OCI-LY1 (cell line): ENCODE data around the gene CEBPZ.

ENCODE experiments used
- H2AFZ ChIP-seq: fragments of 200-600 bp; sonication (generic), shearing (Covaris generic); 2 replicates; pipeline ENCODE4 v1.6.0; 2014; ENCODE audit warnings: antibody characterized with exemption, mild to moderate bottlenecking, low read length
- H3F3A ChIP-seq: fragments of 200-600 bp; sonication (generic), shearing (Covaris generic); 2 replicates; pipeline ENCODE4 v1.6.0; 2014; ENCODE audit warnings: mild to moderate bottlenecking, antibody characterized with exemption, low read length, moderate library complexity; ENCODE audit not compliant: insufficient read depth
- H3K27ac ChIP-seq: fragments of 200-600 bp; sonication (generic); 2 replicates; pipeline ENCODE4 v1.5.1; 2014; ENCODE audit warnings: low read length, mixed run types, mild to moderate bottlenecking, low read depth; ENCODE audit not compliant: poor library complexity, severe bottlenecking
- H3K27me3 ChIP-seq: fragments of 200-600 bp; sonication (generic); 2 replicates; pipeline ENCODE4 v1.6.0; 2014; ENCODE audit warnings: antibody characterized with exemption, mild to moderate bottlenecking, low read length, moderate library complexity; ENCODE audit not compliant: insufficient read depth
- H3K36me3 ChIP-seq: fragments of 200-600 bp; sonication (generic); 2 replicates; pipeline ENCODE4 v1.6.1; 2014; ENCODE audit warnings: mild to moderate bottlenecking, antibody characterized with exemption, low read length, moderate library complexity, mixed read lengths; ENCODE audit not compliant: insufficient read depth
- H3K4me1 ChIP-seq: fragments of 200-600 bp; sonication (generic); 2 replicates; pipeline ENCODE4 v1.5.1; 2014; ENCODE audit warnings: mild to moderate bottlenecking, low read length, moderate library complexity; ENCODE audit not compliant: insufficient read depth, severe bottlenecking
- H3K4me2 ChIP-seq: fragments of 200-600 bp; sonication (generic), shearing (Covaris generic); 2 replicates; pipeline ENCODE4 v1.6.1; 2014; ENCODE audit warnings: low read length
- H3K4me3 ChIP-seq: fragments of 200-600 bp; sonication (generic); 2 replicates; pipeline ENCODE4 v1.5.1; 2014; ENCODE audit warnings: low read length, low read depth, mild to moderate bottlenecking, mixed read lengths; ENCODE audit not compliant: poor library complexity, severe bottlenecking
- H3K79me2 ChIP-seq: fragments of 200-600 bp; shearing (Covaris generic); 2 replicates; pipeline ENCODE4 v1.6.1; 2016; ENCODE audit warnings: mixed run types, low read length, mixed read lengths; ENCODE audit not compliant: insufficient read depth
- H3K9ac ChIP-seq: fragments of 200-600 bp; sonication (generic), shearing (Covaris generic); 2 replicates; pipeline ENCODE4 v1.6.1; 2014; ENCODE audit warnings: mild to moderate bottlenecking, low read length, mixed read lengths
- H3K9me2 ChIP-seq: fragments of 200-600 bp; sonication (generic), shearing (Covaris generic); 2 replicates; pipeline ENCODE4 v1.6.1; 2014; ENCODE audit warnings: low read depth, mild to moderate bottlenecking, low read length, mixed read lengths
- H3K9me3 ChIP-seq: fragments of 200-600 bp; shearing (Covaris generic); 2 replicates; pipeline ENCODE4 v1.6.1; 2014; ENCODE audit warnings: low read length, mixed read lengths
- H4K20me1 ChIP-seq: fragments of 200-600 bp; sonication (generic), shearing (Covaris generic); 2 replicates; pipeline ENCODE4 v1.6.0; 2016; ENCODE audit warnings: mild to moderate bottlenecking, low read length; ENCODE audit not compliant: insufficient read depth
- CTCF ChIP-seq: fragments of 200-600 bp; sonication (generic), shearing (Covaris generic); IDR thresholded peaks from 2 replicates; pipeline ENCODE4 v1.5.1; 2017; ENCODE audit warnings: mild to moderate bottlenecking, antibody characterized with exemption, low read length, moderate library complexity, mixed read lengths
- EZH2 ChIP-seq: fragments of 200-600 bp; sonication (generic), shearing (Covaris generic); IDR thresholded peaks from 2 replicates; pipeline ENCODE4 v1.8.0; 2017; ENCODE audit warnings: borderline replicate concordance, mixed run types, mild to moderate bottlenecking, antibody characterized with exemption, low read length, moderate library complexity, mixed read lengths

CEBPZ gene

GRCh38 chr2:37190290-37190689 is 41.1 kb downstream of the CEBPZ start:
- Histone ChIP-seq H3K9me2 (no peaks in the 10 kb centered on the region), H3K4me2 (no peak overlapping the region), H2AFZ (no peak overlapping the region), H3K9me3 (no peaks in the 10 kb centered on the region), H3K4me3 (no peak overlapping the region), H4K20me1 (no peaks in the 10 kb centered on the region), H3F3A (no peaks in the 10 kb centered on the region), H3K36me3 (no peaks in the 10 kb centered on the region), H3K79me2 (no peaks in the 10 kb centered on the region), H3K4me1 (no peaks in the 10 kb centered on the region), H3K27ac (no peak overlapping the region), H3K27me3 (no peaks in the 10 kb centered on the region; the same call in 1 of the 2 replicates), H3K9ac (no peak overlapping the region)
- TF ChIP-seq CTCF (no peak), EZH2 (no peak)

- no peaks in the 10 kb centered on the region for H3F3A ChIP-seq
- no peak overlapping the region for H2AFZ ChIP-seq
- H3K4me1 ChIP-seq = no peaks in the 10 kb centered on the region
- H3K4me2 ChIP-seq = no peak overlapping the region
- no peak overlapping the region for H3K27ac ChIP-seq
- H3K9me3 ChIP-seq = no peaks in the 10 kb centered on the region
- H3K36me3 ChIP-seq = no peaks in the 10 kb centered on the region
- TF ChIP-seq EZH2 = no peak
- peak; percentile 35; the same call in 1 of the 2 replicates for TF ChIP-seq CTCF
- H3K9me2 ChIP-seq = no peaks in the 10 kb centered on the region
- no peak overlapping the region for H3K9ac ChIP-seq
- no peaks in the 10 kb centered on the region; the same call in 1 of the 2 replicates for H3K27me3 ChIP-seq
- H4K20me1 ChIP-seq = no peaks in the 10 kb centered on the region
- H3K79me2 ChIP-seq = no peaks in the 10 kb centered on the region
- H3K4me3 ChIP-seq = no peak overlapping the region
These were observed 41.8 kb downstream of the CEBPZ start for GRCh38 chr2:37189452-37190153.

GRCh38 chr2:37188570-37188969 is 42.8 kb downstream of the CEBPZ start, which contains the start of gene SULT6B1:
SULT6B1 (minus strand) TSS chr2:37188670; CDS start chr2:37188640, 30 bp downstream.
- no peak within 1 kb of the TSS for H3K9ac ChIP-seq
- H3K27me3 ChIP-seq = no peaks in the 10 kb centered on the region; the same call in 1 of the 2 replicates
- H3K79me2 ChIP-seq = no peaks in the 10 kb centered on the region
- H3K36me3 ChIP-seq = no peaks in the 10 kb centered on the region
- H2AFZ ChIP-seq = no peak within 1 kb of the TSS
- no peaks in the 10 kb centered on the region for H3K4me1 ChIP-seq
- H3K4me3 ChIP-seq = no peak within 1 kb of the TSS
- no peaks in the 10 kb centered on the region for H4K20me1 ChIP-seq
- H3K27ac ChIP-seq = no peak within 1 kb of the TSS
- no peaks in the 10 kb centered on the region for H3K9me2 ChIP-seq
- H3K4me2 ChIP-seq = no peak within 1 kb of the TSS
- H3K9me3 ChIP-seq = no peaks in the 10 kb centered on the region
- TF ChIP-seq EZH2 (no peak), CTCF (no peak)
- H3F3A ChIP-seq = no peaks in the 10 kb centered on the region
